ENCODE results near the gene STAB2. TPM values are rescaled to one million over a fixed set of nuclear protein-coding genes. Genes with fewer than 3 reads are reported as not detected.

Gene STAB2
- total and polyA plus RNA-seq, 2 of the 8 experiments (the other 6 are each of a cell fraction or from before 2014, with no cell fraction given): not detected

DNA sequence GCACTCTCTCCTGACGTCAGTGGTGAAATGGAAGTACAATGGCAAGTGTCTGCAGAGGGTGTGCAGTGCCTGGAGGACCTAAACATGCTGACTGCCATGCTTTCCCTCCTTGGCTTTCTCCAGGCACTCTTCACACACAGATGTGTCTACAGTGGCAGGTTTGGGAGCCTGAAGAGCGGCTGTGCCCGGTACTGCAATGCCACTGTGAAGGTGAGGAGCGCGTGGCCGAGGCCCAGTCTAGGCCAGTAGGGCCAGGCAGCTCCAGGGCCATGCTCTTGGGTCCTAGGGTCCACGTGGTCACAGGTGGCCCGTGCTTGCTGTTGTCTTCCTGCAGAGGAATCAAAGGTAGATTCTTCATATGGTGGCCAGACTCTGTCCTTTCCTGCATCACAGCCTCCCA is 81.4 kb downstream of the STAB2 start:
- Histone ChIP-seq H3K56ac (replicated peaks; ENCODE audit: insufficient read length, low read depth, low read length) (no peak overlapping the region), H3K4ac (replicated peaks; ENCODE audit: insufficient read length, low read depth, low read length) (no peak overlapping the region), H2BK12ac (ENCODE audit: low read depth, low read length) (no peak overlapping the region; the same call in 1 of the 2 replicates), H3K14ac (ENCODE audit: insufficient read length) (no peak overlapping the region), H3K4me2 (ENCODE audit: insufficient read depth in 1 of 2, low read depth in 2 of 2, low read length in 2 of 2) (no peak overlapping the region), H3K9ac (replicated peaks in 1 of 4; ENCODE audit: extremely low read depth in 1 of 4, low read depth in 3 of 4, low read length in 3 of 4) (no peak overlapping the region), H3K79me2 (ENCODE audit: control insufficient read depth in 1 of 2, insufficient read depth in 2 of 2, low read length in 2 of 2) (no peaks in the 10 kb centered on the region), H3K23ac (ENCODE audit: insufficient read length) (no peak overlapping the region), H3K27ac (ENCODE audit: low read depth, low read length) (no peak overlapping the region), H2BK5ac (ENCODE audit: low read depth, low read length) (no peak overlapping the region), H3K36me3 (ENCODE audit: control insufficient read depth in 2 of 4, insufficient read depth in 4 of 4, low read length in 3 of 4) (no peaks in the 10 kb centered on the region), H2AFZ (ENCODE audit: low read length) (no peak overlapping the region), H3K9me3 (ENCODE audit: insufficient read depth in 2 of 2, low read depth in 1 of 2, low read length in 1 of 2) (no peaks in the 10 kb centered on the region), H3K18ac (ENCODE audit: extremely low read depth, low read length) (no peak overlapping the region), H2BK15ac (ENCODE audit: low read length) (no peak overlapping the region; the same call in 1 of the 2 replicates), H4K91ac (replicated peaks; ENCODE audit: insufficient read length, low read length) (no peak overlapping the region), H3K27me3 (replicated peaks in 1 of 4; ENCODE audit: control insufficient read depth in 3 of 4, extremely low read depth in 1 of 4, insufficient read depth in 3 of 4, low read length in 3 of 4) (no peaks in the 10 kb centered on the region), H3K4me1 (replicated peaks in 1 of 4; ENCODE audit: control insufficient read depth in 3 of 4, insufficient read depth in 4 of 4, low read length in 3 of 4) (peaks cover 2 to 4% (median 4%) of the 10 kb centered on the region in 4 experiments; a peak in 5 of 7 replicates), H4K5ac (ENCODE audit: insufficient read length, low read depth, low read length) (no peak overlapping the region), H4K8ac (ENCODE audit: extremely low read depth, insufficient read depth, low read length) (no peak overlapping the region), H2AK5ac (ENCODE audit: low read depth, low read length) (no peak overlapping the region), H4K20me1 (replicated peaks in 1 of 2; ENCODE audit: control insufficient read depth in 1 of 2, insufficient read depth in 2 of 2, low read length in 2 of 2) (no peaks in the 10 kb centered on the region), H3K23me2 (ENCODE audit: low read depth, low read length) (no peaks in the 10 kb centered on the region), H2BK120ac (replicated peaks; ENCODE audit: low read depth, low read length) (no peak overlapping the region), H3K4me3 (ENCODE audit: extremely low read depth in 1 of 4, insufficient read depth in 2 of 4, low read depth in 3 of 4, low read length in 4 of 4) (no peak overlapping the region), H3K79me1 (ENCODE audit: low read depth, low read length) (no peaks in the 10 kb centered on the region), H2BK20ac (ENCODE audit: low read length) (no peak overlapping the region)
- POLR2A ChIA-PET (ENCODE audit: partially characterized antibody): no interaction called here
- WGBS, 2 experiments (ENCODE audit: extremely low coverage in 1 of 2, insufficient coverage in 1 of 2, insufficient read length in 1 of 2, insufficient replicate concordance in 2 of 2, low coverage in 1 of 2, low lambda C conversion rate in 2 of 2, missing lambda C conversion rate in 1 of 2): 92% methylated on average over 8 of the region's 8 CpGs; no CpG with 5 or more reads in 1 of the 2 experiments
- TF ChIP-seq, protein P1, sequence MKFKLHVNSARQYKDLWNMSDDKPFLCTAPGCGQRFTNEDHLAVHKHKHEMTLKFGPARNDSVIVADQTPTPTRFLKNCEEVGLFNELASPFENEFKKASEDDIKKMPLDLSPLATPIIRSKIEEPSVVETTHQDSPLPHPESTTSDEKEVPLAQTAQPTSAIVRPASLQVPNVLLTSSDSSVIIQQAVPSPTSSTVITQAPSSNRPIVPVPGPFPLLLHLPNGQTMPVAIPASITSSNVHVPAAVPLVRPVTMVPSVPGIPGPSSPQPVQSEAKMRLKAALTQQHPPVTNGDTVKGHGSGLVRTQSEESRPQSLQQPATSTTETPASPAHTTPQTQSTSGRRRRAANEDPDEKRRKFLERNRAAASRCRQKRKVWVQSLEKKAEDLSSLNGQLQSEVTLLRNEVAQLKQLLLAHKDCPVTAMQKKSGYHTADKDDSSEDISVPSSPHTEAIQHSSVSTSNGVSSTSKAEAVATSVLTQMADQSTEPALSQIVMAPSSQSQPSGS (IDR thresholded peaks at IDR 0.05; ENCODE audit: low read length): no peak
- FAIRE-seq (no peak), DNase-seq (ENCODE audit: low read depth in 1 of 2, low spot score in 2 of 2) (no peak)
- CTCF ChIA-PET (ENCODE audit: partially characterized antibody): no interaction called here
